Endothelial cell of umbilical vein (primary cell): ENCODE data around the gene GCDH. TPM values are rescaled to one million over a fixed set of nuclear protein-coding genes. Genes with fewer than 3 reads are reported as not detected.

ENCODE experiments used
- BruUV-seq: library from RNA; stranded (reverse); fragments of 400-500 nt; replicated peaks from 2 replicates; lab custom pipeline; 2021; lab: Mats Ljungman, UMichigan
- CTCF ChIA-PET: fragments of 300-600, 350-600 bp; sonication (Branson Sonifier 250); formaldehyde crosslinking; loops from one replicate; lab custom pipeline; 2021; ENCODE audit warnings: antibody characterized with exemption, inconsistent platforms; lab: Charles Lee
- POLR2A ChIA-PET: fragments of 300-600, 350-600 bp; sonication (Branson Sonifier 250); formaldehyde crosslinking; loops from one replicate; lab custom pipeline; 2021; ENCODE audit warnings: antibody characterized with exemption, inconsistent platforms; lab: Charles Lee
- DNase-seq: peaks from one replicate; pipeline ENCODE4 v3.0.0-alpha.2; 2011; ENCODE audit warnings: low read depth, low spot score
- FAIRE-seq: peaks from 2 replicates; lab custom pipeline; 2011; peaks lifted over from hg19 to GRCh38; lab: Jason Lieb, UNC
- H2AFZ ChIP-seq: 2 replicates; pipeline ENCODE4 v1.6.0; 2012; ENCODE audit warnings: low read depth, low read length, control low read depth, inconsistent platforms
- H3K27ac ChIP-seq: 2 replicates; pipeline ENCODE4 v1.5.1; 2011; ENCODE audit warnings: low read depth, mild to moderate bottlenecking, control low read depth, low read length, moderate library complexity; ENCODE audit not compliant: insufficient read depth
- H3K27me3 ChIP-seq, 2 experiments: 2 replicates each; pipeline versions ENCODE4 v1.6.0 to v1.6.1; 2011; ENCODE audit warnings: low read length in 2 of 2, mixed read lengths in 1 of 2; ENCODE audit not compliant: control insufficient read depth in 2 of 2, insufficient read depth in 2 of 2
- H3K36me3 ChIP-seq, 2 experiments: 2 replicates in 1 of 2; 3 replicates in 1 of 2; pipeline ENCODE4 v1.5.1; 2011; ENCODE audit warnings: low read length in 2 of 2, mild to moderate bottlenecking in 1 of 2, moderate library complexity in 1 of 2; ENCODE audit not compliant: control insufficient read depth in 2 of 2, insufficient read depth in 2 of 2; ENCODE audit errors: extremely low read depth in 1 of 2
- H3K4me1 ChIP-seq: 3 replicates; pipeline ENCODE4 v1.5.1; 2011; ENCODE audit warnings: mild to moderate bottlenecking, low read length; ENCODE audit not compliant: control insufficient read depth, insufficient read depth; ENCODE audit errors: extremely low read depth
- H3K4me2 ChIP-seq: 2 replicates; pipeline ENCODE4 v1.6.1; 2011; ENCODE audit warnings: low read length, control low read depth, mixed read lengths; ENCODE audit not compliant: insufficient read depth
- H3K4me3 ChIP-seq, 3 experiments: fragments of 200-600 bp in 1 of 3; sonication (generic), shearing (Covaris generic) in 1 of 3; replicated peaks in 1 of 3; 2 replicates each; pipeline ENCODE4 v1.5.1; 2011 to 2016; ENCODE audit warnings: control low read depth in 3 of 3, low read length in 3 of 3, mild to moderate bottlenecking in 2 of 3, inconsistent platforms in 1 of 3, low read depth in 1 of 3, moderate library complexity in 1 of 3; ENCODE audit not compliant: insufficient read depth in 1 of 3
- H3K79me2 ChIP-seq: 2 replicates; pipeline ENCODE4 v1.6.0; 2012; ENCODE audit warnings: low read length, inconsistent platforms; ENCODE audit not compliant: control insufficient read depth, insufficient read depth
- H3K9ac ChIP-seq: replicated peaks from 2 replicates; pipeline ENCODE3; 2011; ENCODE audit warnings: low read length, control low read depth; ENCODE audit not compliant: insufficient read depth; ENCODE audit errors: extremely low read depth
- H3K9me1 ChIP-seq: replicated peaks from 3 replicates; pipeline ENCODE4 v1.6.0; 2011; ENCODE audit warnings: mild to moderate bottlenecking, low read length; ENCODE audit not compliant: control insufficient read depth, insufficient read depth; ENCODE audit errors: extremely low read depth
- H3K9me3 ChIP-seq: replicated peaks from 2 replicates; pipeline ENCODE4 v1.5.1; 2012; ENCODE audit warnings: low read length, inconsistent platforms; ENCODE audit not compliant: control insufficient read depth, insufficient read depth
- H4K20me1 ChIP-seq: replicated peaks from 2 replicates; pipeline ENCODE3; 2011; ENCODE audit warnings: mild to moderate bottlenecking, low read length; ENCODE audit not compliant: control insufficient read depth, insufficient read depth; ENCODE audit errors: extremely low read depth
- CTCF ChIP-seq, 2 donors: IDR thresholded peaks; 1 replicate in 1 of 2; 2 replicates in 1 of 2; pipeline ENCODE4 v1.5.1; 2011; ENCODE audit warnings: low read length in 2 of 2, mild to moderate bottlenecking in 2 of 2, moderate library complexity in 2 of 2, control low read depth in 1 of 2, inconsistent platforms in 1 of 2, low read depth in 1 of 2; ENCODE audit not compliant: insufficient read depth in 1 of 2; ENCODE audit errors: extremely low read depth in 1 of 2
- EZH2 ChIP-seq: IDR thresholded peaks from 2 replicates; pipeline ENCODE4 v1.6.1; 2012; ENCODE audit warnings: borderline replicate concordance, low read depth, mild to moderate bottlenecking, moderate library complexity, low read length, inconsistent platforms; ENCODE audit not compliant: severe bottlenecking
- POLR2AphosphoS5 ChIP-seq: IDR thresholded peaks from 2 replicates; pipeline ENCODE4 v1.6.1; 2012; ENCODE audit warnings: low read depth, mild to moderate bottlenecking, control low read depth, low read length, moderate library complexity; ENCODE audit not compliant: insufficient read depth
- dilution Hi-C: fragments of 300-500 bp; cut with MboI; formaldehyde crosslinking; loops from one replicate; pipeline ENCODE4 v1.15.0; 2019; ENCODE audit warnings: low sequenced_read_pairs; ENCODE audit not compliant: extremely low pct_ligation_motif_present
- intact Hi-C: fragments of 100-400 bp; cut with micrococcal nuclease; formaldehyde crosslinking; loops from one replicate; pipeline ENCODE4 v1.10.0; 2022
- polyA plus RNA-seq, 4 experiments: library from polyadenylated mRNA; depleted of rRNA in 3 of 4; stranded (reverse) in 3 of 4; unstranded in 1 of 4; fragments of >200 nt; gene quantifications; 2 replicates each; pipeline versions ENCODE4 v1.2.1 to v1.2.3, GENCODE V29; 2011 to 2012; ENCODE audit warnings: missing spikeins in 1 of 4
- total RNA-seq: library from RNA; stranded (reverse); gene quantifications from 2 replicates; pipeline ENCODE4 v1.2.3, GENCODE V29; 2021

Gene GCDH
- total and polyA plus RNA-seq, 2 donors (not counting 3 experiments of a cell fraction or from before 2014, with no cell fraction given), result 27.3 to 35.8 TPM

- Histone ChIP-seq H3K9me3 (no peaks in the 10 kb centered on the region), H3K79me2 (no peaks in the 10 kb centered on the region), H3K9me1 (no peaks in the 10 kb centered on the region), H3K36me3 (no peaks in the 10 kb centered on the region), H3K27me3 (peaks cover 12 to 22% of the 10 kb centered on the region in 2 experiments), H3K4me1 (peaks cover 4% of the 10 kb centered on the region), H4K20me1 (no peaks in the 10 kb centered on the region), H3K9ac (no peak overlapping the region), H3K4me3 (peak overlapping the region in 2 of 3 experiments; percentile 17 to 21), H2AFZ (peak overlapping the region; percentile 51), H3K4me2 (peak overlapping the region; percentile 16), H3K27ac (no peak overlapping the region)
- POLR2A ChIA-PET, result no interaction called here
- intact Hi-C loops (loop anchor here (1.0 kb wide), 1 partner anchor 80 kb away; no protein-coding TSS in a partner anchor), dilution Hi-C loops (no loop called here)
- DNase-seq (peak; percentile 45), FAIRE-seq (no peak)
- CTCF ChIA-PET, result interaction anchor here (0.5 to 1.5 kb wide), 11 partner anchors 9 to 1396 kb away, joined by 3 to 12 read pairs (median 3); partner anchors contain the start of gene FARSA
- TF ChIP-seq POLR2AphosphoS5, result no peak
- no peak for TF ChIP-seq EZH2
- TF ChIP-seq CTCF (IDR thresholded peaks at IDR 0.05; ENCODE audit: extremely low read depth in 1 of 2, insufficient read depth in 1 of 2, low read depth in 1 of 2, low read length in 2 of 2), result peak; percentile 53 to 76
- BruUV-seq, result no TSS peak
Observed at GRCh38 chr19:12884926-12885748, 5.8 kb upstream of the GCDH start.
